Hindlimb muscle (tissue), 1 donor: ENCODE results near the gene RHBDD1. TPM values are rescaled to one million over a fixed set of nuclear protein-coding genes. Genes with fewer than 3 reads are reported as not detected.
"Not testable (repeated sequence)": the region's sequence is repeated elsewhere in the genome, so short reads cannot be mapped to it uniquely, and the experiment has no call there.

Experiments
- DNase-seq: peaks from one replicate; pipeline ENCODE4 v3.0.0-alpha.2; 2013
- polyA plus RNA-seq: library from polyadenylated mRNA; unstranded; fragments of 120-200 nt; gene quantifications from one replicate; pipeline ENCODE4 v1.2.1, GENCODE V29; 2013; ENCODE audit not compliant: insufficient read length

The RHBDD1 gene
- polyA plus RNA-seq, 1 donor: 18.4 TPM

DNA sequence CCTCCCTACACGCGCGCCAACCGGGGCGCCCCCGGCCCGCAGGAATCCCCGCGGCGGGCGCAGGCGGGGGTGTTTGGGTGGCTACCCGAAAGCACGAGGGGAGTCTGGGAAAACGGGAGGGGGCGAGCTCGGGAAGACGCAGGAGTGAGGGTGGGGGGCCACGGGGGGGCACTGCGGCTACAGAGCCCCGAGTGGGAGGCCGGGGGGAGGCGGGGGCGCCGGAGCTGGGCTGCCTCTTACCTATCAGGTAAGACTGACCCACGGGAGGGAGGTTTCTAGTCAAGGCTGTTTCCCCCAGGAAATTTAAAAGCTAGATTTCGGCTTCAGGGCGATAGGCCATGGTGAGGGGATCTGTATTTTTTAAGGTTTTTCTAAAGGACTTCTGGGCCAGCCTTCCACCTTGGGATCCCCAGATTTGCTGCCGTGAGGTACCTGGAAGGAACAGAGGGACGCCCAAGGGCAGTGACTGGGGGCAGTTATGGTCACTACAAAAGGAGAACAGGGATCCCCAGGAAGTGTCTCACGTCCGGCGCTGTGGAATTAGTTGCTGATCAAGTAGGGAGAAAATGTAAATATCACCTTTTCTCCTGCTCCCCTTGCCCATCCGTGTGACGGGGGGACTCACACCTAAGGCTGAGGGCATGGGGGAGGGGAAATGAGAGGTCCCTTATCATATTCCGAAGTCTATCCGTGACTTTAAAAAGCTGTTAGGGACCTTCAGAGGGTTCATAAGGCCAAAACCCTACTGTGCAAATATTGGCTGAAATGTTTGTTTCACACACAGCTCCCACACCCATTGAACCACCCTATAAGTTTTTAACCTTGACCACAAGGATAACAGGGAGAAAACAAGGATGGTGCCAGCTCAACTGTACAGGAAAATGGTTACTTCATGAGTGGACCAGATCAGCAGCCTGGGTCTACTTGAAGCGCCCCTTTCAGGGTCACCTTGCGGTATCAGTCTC, 35.6 kb upstream of the RHBDD1 start:
- no peak for DNase-seq

DNA sequence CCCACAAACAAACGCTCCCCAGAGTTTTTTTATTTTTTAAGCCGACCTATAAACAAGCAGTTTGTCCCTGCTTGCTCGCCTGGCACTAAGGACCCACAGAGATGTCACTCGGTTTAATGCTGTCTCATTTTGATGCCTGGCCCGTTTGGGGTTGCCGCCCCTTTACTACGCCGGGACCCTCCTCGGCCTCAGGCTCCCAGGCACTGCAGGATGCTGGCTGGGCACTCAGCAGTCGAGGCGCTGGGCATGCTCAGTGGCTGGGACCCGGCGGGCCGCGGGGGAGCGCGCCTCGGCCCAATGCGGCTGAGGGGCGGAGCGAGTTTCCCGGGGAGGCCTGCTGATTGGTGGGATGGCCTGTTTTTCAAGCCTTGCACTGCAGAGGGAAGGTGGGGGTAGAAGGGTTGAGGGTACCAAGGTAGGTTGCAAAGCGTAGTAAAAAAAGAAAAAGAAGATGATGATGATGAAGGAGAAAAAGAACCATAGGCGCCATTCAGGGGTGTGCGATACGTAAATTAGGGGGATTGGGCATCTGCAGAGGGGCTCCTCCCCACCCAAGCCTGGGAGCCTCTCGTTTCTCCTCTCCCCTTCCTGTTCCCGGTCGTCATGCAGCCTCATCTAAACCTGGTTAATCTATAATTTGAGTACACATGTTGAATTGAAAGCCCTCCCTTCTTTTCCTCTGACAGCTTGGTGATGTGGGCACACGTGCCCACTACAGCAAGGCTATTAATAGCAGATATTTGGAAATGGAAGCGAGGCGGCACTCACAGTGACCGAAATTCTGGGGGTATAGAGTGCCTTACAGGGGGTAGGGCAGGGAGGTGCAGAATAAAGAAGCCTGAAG, 34.7 kb upstream of the RHBDD1 start:
- peak; percentile 61 for DNase-seq

DNA sequence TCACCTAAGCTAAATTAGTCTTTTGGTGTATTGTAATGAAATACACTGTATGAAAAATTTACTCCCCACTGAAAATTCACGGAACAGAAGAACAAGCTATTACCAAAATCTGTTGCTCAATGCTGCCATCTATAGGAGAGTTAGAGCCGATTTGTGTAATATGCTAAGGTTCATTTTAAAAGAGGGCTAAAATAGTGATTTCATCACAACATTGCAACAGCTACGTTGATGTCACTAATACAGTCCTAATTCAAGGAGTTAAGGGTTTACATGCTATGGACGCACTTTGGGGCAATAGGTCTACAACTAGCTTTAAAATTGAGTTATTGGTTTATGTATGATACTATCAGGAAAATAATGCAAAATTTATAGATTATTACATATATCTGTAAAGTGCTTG, 33.3 kb upstream of the RHBDD1 start:
- DNase-seq: peak; percentile 67

DNA sequence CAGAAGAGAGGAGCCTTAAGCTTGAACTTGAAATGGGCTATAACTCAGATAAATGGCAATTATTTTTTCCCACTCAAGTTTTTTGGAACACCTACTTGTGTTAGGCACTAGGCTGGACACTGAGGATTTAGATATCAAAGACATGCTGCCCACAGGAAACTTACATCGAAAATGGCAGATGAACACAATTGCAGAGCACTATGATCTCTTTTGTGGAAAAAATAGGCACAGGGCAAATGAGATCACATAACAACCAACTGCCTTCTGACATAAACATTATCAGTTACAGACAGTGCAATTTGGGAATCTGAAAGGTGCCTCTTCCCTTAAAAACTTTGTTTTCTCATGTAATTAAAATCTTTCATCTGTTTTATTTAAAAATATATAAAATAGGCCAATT, 32.4 kb upstream of the RHBDD1 start:
- no peak for DNase-seq

DNA sequence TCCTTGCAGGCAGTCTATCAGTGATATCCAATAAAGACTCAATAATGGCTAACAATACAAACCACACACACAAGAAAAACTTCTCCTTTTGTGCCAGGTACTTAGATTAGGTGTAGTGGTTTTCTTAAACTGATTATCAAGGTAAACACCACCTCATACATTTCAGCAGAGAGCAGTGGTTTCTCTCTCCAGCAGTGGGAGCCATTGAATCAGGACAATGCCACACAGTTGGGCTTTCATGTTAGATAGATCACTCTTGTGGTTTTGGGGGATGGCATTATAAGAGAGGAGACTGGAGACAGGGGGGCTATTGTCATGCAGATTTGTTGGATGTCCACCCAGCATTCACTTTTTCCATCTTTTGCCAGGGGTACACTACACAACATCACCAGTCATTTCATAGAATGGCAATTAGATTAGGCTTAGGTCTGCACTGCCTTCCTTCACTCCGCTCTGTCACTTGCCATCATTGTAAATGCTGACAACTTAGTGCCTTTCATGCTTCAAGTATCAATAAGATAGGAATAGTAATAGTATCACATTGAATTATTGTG, 22.6 kb upstream of the RHBDD1 start:
- no peak for DNase-seq

DNA sequence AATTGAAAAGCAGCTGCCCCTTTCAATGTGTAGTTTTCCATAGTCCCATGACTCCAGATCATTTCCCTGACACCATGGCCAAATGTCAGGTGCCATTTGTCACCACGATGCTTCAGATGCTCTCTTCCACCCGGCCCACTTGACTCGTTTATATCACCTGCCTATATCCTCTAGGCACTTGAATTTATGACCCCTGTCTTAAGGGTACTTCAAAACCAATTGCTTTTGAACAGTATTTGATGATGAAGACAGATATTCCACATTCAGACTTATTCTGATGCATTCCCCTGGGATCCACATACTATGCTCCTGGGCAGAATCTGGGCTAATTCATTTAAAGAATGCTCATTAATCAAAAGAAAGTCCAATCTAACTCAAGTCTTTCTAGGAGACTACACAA, 16.9 kb upstream of the RHBDD1 start:
- no peak for DNase-seq

DNA sequence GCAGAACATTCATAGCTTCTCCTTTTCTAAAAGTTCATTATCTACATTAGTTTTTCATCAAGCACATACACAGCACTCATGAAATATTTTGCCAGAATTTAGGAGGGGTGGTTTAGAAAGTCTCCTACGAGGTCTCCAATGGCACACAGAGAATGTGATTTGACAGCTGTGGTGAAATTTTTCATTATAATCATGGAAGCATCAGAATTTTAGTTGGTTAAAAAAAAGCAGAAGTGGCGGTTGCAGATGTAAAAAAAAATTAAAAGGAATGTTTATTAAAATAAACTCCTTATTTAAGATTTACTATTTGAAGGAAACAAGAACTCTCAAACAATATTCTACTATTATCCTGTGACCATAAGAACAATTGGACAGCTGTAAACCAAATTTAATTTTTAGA, 10.8 kb upstream of the RHBDD1 start:
- DNase-seq: no peak

DNA sequence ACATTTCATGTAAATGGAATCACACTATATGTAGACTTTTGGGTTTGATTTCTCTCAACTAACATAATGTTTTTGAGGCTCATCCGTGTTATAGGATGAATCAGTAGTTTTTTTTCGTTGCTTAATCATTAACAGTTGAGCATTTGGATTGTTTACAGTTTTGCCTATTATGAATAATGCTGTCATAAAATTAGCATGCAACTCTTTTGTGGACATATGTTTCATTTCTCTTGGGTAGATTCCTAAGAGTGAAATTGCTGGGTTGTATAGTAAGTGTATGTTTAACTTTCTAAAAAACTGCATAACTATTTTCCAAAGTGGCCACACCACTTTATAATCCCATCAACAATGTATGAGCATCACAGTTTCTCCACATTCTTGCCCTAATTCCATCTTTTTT, 7.7 kb upstream of the RHBDD1 start:
- DNase-seq: no peak

DNA sequence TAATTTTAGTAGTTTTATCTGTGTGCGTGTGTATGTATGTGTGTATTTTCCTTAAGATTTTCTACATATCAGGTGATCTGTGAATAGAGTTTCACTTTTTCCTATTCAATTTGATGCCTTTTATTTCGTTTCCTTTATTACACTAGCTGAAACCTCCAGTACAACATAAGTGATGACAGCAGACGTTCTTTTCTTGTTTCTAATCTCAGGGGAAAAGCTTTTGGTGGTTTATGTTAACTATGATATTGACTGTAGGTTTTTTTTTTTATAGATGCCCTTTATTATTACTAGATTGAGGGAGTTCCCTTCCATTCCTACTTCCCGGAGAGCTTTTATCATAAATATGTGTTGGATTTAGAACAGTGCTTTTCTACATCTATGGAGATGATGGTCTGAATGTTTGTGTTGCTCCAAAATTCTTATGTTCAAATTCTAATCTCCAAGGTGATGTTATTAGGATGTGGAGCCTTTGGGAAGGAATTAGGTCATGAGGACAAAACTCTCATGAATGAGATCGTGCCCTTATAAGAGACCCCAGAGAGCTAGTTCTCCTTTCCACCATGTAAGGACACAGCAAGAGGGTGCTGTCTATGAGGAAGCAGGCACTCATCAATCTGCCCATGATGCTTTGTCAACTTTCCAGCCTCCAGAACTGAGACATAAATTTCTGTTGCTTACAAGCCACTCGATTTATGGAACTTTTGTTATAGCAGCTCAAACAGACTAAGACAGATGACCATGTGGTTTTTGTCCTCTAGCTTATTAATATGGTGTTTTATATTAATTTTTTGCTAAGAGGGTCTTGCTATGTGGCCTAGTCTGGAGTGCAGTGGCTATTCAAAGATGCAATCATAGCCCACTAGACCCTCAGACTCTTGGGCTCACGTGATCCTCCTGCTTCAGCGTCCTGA, 5.9 kb upstream of the RHBDD1 start:
- no peak for DNase-seq

DNA sequence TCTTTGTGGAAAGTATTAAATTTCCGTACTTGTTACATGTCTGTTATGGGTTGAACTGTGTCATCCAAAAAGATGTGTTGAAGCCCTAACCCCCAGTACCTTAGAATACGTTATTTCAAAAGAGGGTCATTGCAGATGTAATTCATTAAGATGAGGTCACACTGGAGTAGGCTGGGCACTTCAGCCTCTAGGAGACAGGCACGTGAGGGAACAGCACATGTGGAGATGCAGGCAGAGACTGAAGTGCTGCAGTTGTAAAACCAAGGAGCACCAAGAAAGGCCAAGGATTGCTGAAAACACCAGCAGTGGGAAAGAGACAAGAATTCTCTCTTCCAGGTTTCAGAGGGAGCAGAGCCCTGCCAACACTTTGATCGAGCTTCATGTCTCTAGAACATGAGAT, 4.6 kb upstream of the RHBDD1 start:
- DNase-seq: no peak

DNA sequence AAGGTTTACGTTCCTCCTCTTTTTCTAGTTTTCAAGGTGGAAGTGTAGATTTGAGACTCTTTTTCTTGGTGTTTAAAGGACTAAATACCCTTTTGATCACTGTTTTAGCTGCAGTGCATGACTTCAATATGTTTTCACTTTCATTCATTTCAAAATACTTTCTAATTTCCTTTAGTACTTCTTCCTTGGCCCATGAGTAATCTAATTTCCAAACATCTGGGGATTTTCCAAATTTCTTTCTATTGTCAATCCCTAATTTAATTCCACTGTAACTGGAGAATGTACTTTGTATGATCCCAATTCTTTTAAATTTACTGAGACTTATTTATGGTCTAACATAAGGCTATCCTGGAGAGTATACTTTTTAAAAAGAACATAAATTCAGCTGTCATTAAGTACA, 3.8 kb upstream of the RHBDD1 start:
- no peak for DNase-seq

DNA sequence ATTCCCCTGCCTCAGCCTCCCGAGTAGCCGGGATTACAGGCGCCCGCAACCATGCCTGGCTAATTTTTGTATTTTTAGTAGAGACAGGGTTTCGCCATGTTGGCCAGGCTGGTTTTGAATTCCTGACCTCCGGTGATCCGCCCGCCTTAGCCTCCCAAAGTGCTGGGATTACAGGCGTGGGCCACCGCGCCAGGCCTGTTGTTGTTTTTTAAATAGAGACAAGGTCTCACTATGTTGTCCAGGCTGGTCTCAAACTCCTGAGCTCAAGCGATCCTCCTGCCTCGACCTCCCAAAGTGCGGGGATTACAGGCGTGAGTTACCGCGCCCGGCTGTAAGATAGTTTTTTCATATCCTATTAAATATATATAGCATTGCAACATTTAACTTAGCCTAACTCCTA, 974 bp upstream of the RHBDD1 start:
- DNase-seq: not testable (repeated sequence)

DNA sequence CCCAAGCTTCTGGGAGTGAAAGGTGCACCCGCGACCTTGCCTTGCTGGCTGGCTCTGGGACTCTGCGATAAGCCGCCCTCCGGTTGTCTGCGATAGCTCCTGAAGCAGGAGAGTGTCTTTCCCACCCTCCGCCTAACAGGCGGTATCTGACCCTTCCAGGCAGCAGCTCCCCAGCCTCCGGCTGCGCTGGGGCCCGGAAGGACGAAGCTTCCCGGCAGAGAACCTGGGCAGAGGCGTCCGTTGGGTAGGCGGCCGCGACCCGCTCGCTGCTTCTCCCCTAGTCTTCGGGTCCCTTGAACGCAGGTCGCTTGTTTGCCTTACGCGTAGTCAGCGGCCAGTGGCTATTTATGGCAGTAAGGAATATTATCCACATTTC, 446 bp upstream of the RHBDD1 start:
- no peak for DNase-seq

DNA sequence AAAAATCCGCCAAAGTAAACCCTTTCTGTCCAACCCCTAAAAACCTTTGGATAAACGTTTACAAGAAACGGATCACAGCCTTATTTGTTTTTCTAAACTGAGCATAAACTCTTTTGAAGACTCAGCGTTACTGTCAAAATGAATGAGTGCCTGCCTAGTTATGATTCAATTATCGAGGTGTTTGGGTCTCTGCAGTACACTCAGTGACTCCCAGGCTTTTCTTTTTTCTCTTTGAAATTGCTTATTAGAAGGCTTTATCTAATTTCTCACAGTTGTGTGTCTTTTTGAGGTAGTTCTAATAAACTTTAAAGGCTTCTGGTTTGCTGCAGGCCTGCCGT, 663 bp downstream of the RHBDD1 start:
- DNase-seq: no peak

DNA sequence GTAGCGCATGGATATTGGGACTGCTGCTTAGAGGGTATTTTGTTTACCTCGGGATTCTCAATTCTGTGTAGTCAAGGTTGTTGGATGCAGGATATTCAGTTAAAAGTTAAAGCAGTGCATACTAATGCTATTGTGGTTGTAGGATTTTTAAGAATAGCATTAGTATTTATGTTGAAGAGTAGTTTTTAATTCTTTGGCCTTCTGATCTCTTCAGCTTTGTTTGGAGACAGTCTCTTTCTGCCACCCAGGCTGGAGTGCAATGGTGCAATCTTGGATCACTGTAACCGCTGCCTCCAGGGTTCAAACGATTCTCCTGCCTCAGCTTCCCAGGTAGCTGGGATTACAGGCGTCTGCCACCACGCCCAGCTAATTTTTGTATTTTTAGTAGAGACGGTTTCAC, 1.5 kb downstream of the RHBDD1 start:
- no peak for DNase-seq

DNA sequence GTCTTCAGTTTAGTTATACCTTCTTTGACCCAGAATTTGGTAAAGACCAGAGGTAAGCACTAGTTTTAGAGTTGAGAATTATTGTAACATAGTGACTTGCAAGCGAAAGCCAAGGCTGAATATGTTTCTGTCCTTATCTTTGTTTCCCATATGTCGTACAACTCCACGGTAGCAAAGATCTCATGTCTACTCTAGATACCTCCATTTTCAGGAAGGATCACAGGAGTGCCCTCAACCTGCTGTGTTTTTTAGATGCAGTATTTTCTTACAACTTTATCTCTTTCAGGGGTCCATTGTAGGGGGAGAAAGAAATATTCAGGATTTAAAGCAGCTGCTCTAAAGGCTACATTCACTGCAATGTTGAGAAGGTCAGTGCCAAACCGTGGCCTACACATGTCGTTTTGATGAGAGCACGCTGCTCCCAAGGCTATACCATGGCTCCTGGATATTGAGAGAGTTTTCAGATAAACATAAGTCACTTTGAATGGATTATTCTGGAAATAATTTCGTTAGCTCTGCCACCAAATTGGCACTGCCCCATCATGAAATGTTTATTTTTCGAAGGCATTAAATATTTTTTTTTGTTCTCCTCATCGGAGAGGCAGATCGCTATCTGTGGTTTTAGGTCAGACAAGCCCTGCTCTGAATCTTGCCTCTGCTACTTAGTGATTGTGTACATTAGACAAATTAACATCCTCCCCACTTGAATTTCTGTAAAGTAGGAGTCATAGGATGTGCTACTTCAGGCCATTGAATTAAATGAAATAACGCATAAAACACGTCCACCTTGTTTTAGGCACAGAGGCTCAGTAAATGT, 2.1 kb downstream of the RHBDD1 start:
- no peak for DNase-seq

DNA sequence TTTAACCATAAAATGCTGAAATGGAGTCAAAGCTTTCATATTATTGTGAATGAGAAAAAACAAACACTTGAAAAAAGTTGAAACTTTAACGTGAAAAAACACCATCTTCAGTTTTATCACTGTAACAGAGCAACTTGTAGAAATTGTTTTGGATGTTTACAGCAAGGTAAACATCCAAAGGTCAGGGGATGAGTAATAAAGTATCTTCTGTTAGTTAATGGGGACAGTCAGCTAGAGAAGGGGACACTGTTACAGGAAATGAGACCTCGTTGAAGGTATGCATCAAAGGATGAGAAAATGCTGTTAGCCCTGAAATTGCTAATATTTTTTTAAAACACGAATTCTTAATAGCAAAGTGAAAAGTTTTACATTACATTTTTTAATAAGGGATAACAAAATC, 2.9 kb downstream of the RHBDD1 start:
- no peak for DNase-seq

DNA sequence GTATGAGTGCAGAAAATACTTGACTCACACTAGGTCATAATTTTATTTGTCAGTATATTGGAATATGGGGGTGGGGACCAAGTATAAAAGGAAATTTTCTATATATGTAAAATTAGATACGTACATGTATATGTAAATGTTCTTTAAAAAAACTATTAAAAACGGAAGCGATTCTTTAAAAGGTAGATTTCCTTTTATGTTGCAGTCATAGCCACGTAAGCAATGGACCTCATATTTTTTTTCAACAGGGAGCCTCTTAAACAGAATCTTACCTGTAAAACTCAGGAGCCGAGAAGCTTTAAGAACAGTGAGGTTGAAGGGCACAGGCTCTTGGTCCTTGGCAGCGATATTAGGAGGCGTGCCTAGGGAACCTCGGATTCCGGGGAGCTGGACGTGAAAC, 3.3 kb downstream of the RHBDD1 start:
- DNase-seq: no peak

DNA sequence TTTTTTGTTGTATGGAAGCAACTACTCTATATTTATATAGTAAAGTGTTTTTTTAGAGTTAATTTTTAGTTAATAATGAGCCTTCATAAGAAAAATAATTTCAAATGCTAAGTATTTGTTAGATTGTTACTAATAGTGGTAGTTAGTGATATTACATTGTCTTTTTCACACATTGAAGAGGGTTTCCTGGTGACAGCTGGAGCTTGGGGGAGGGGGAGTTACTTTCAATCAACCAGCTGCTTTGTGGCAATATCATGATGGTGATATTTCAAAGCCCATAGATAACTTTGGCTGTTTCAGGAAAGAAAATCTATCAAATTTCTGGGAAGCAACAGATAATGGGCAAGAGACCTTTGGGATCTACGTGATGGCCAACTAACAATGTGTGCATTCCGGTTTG, 4.1 kb downstream of the RHBDD1 start:
- DNase-seq: no peak

DNA sequence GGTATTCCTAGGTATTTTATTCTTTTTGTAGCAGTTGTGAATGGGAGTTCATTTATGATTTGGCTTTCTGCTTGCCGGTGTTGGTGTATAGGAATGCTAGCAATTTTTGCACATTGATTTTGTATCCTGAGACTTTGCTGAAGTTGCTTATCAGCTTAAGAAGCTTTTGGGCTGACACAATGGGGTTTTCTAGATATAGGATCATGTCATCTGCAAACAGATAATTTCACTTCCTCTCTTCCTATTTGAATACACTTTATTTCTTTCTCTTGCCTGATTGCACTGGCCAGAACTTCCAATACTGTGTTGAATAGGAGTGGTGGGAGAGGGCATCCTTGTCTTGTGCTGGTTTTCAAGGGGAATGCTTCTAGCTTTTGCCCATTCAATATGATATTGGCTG, 7.1 kb downstream of the RHBDD1 start:
- DNase-seq: not testable (repeated sequence)

DNA sequence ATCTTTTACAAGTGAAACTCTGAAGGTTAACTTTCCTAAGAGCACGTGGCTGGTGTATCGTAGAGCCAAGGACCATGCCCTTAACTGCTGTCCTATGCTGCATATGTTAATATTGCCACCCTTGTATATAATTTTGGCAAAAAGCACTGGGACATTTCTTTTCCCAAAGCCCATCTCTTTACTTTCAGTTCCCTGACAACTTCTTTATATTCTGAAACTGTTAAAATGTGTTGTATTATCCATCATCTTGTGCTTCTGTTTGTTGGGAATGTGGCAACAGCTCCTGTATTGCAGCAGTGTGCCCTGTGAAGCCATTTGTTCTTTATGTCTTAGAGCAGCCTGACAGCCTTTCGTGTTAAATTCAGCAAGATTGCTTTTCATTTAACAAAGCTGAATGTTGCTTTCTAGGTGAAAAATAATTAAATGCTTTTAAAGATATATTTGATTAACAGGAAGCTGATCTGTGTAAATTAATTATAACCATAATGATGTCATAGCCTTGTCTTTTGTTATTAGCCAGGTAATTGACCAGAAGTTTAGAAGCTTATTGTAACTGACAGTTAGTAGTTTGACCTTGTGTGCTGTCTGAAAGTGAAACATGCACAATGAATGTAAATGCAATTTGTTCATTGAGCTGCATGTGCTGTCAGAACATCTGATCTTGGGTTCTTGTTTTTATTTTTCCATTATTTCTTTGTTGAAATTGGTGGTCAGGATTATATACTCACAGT, 9.7 kb downstream of the RHBDD1 start:
- no peak for DNase-seq
